Liver (tissue), 3 donors: ENCODE data around the gene PROSER3.

ENCODE experiments used
- CTCF ChIP-seq: fragments of 150-350 bp; IDR thresholded peaks from 2 replicates; pipeline ENCODE4 v1.5.1; 2017; ENCODE audit warnings: improper control_type of control experiment, low read depth, low read length; ENCODE audit not compliant: missing input control
- EGR1 ChIP-seq, 2 donors: IDR thresholded peaks; 2 replicates each; pipeline ENCODE4 v1.6.1; 2016 to 2018; ENCODE audit warnings: antibody characterized with exemption in 2 of 2, low read depth in 2 of 2
- FOXA2 ChIP-seq: IDR thresholded peaks from 2 replicates; pipeline ENCODE4 v1.6.1; 2016; ENCODE audit warnings: antibody characterized with exemption
- GABPA ChIP-seq, 2 donors: IDR thresholded peaks in 1 of 2; conservative IDR thresholded peaks in 1 of 2; 2 replicates each; pipeline ENCODE4 v1.6.1; 2016; ENCODE audit warnings: antibody characterized with exemption in 2 of 2, mild to moderate bottlenecking in 1 of 2, moderate library complexity in 1 of 2
- JUND ChIP-seq, 2 donors: IDR thresholded peaks; 2 replicates each; pipeline ENCODE4 v1.6.1; 2016; ENCODE audit warnings: antibody characterized with exemption in 2 of 2
- MAX ChIP-seq: IDR thresholded peaks from 2 replicates; pipeline ENCODE4 v1.6.1; 2016; ENCODE audit warnings: antibody characterized with exemption
- NR2F2 ChIP-seq: IDR thresholded peaks from 2 replicates; pipeline ENCODE4 v1.6.1; 2016; ENCODE audit warnings: antibody characterized with exemption
- REST ChIP-seq: IDR thresholded peaks from 2 replicates; pipeline ENCODE4 v1.6.1; 2016; ENCODE audit warnings: antibody characterized with exemption, mild to moderate bottlenecking
- TAF1 ChIP-seq: conservative IDR thresholded peaks from 2 replicates; pipeline ENCODE4 v1.6.1; 2016; ENCODE audit warnings: antibody characterized with exemption, mild to moderate bottlenecking
- YY1 ChIP-seq: IDR thresholded peaks from 2 replicates; pipeline ENCODE4 v1.6.1; 2016; ENCODE audit warnings: antibody characterized with exemption, mild to moderate bottlenecking
- donor health status: healthy.
- donor health status: healthy.

- TF ChIP-seq GABPA (IDR thresholded peaks at IDR 0.05 in 1 of 2, conservative IDR thresholded peaks at IDR 0.05 in 1 of 2), result no peak
- TF ChIP-seq MAX, result no peak
- no peak for TF ChIP-seq CTCF
- no peak for TF ChIP-seq EGR1 (IDR thresholded peaks at IDR 0.05; ENCODE audit: low read depth in 2 of 2)
- no peak for TF ChIP-seq FOXA2
- no peak for TF ChIP-seq NR2F2
- no peak for TF ChIP-seq TAF1
- TF ChIP-seq JUND (IDR thresholded peaks at IDR 0.05), result no peak
- TF ChIP-seq YY1, result no peak
- no peak for TF ChIP-seq REST
Measured at GRCh38 chr19:35720163-35720524, 37.8 kb upstream of the PROSER3 start.
